Large intestine (tissue), 3 donors: ENCODE measurements around the gene NSL1. TPM values are rescaled to one million over a fixed set of nuclear protein-coding genes. Genes with fewer than 3 reads are reported as not detected.

ENCODE experiments used
- DNase-seq, 2 donors: peaks; one replicate each; pipeline versions ENCODE4 v3.0.0 to v3.0.0-alpha.2; 2013
- H3K27ac ChIP-seq: one replicate; pipeline ENCODE4 v1.5.1; 2013; ENCODE audit warnings: low read length
- H3K27me3 ChIP-seq: 2 replicates; pipeline ENCODE4 v1.6.1; 2013; ENCODE audit warnings: low read length; ENCODE audit not compliant: control insufficient read depth, insufficient read depth
- H3K36me3 ChIP-seq: 2 replicates; pipeline ENCODE4 v1.6.1; 2013; ENCODE audit warnings: low read length; ENCODE audit not compliant: control insufficient read depth, insufficient read depth
- H3K4me1 ChIP-seq: one replicate; pipeline ENCODE4 v1.6.1; 2013; ENCODE audit warnings: low read length; ENCODE audit not compliant: control insufficient read depth, insufficient read depth
- H3K4me3 ChIP-seq: one replicate; pipeline ENCODE4 v1.5.1; 2013; ENCODE audit warnings: low read length
- H3K9me3 ChIP-seq: one replicate; pipeline ENCODE4 v1.6.1; 2013; ENCODE audit warnings: mild to moderate bottlenecking, low read depth, low read length, moderate library complexity; ENCODE audit not compliant: control insufficient read depth
- WGBS: methylation state at CpG from one replicate; pipeline ENCODE4 v1.1.5; 2013; ENCODE audit warnings: low lambda C conversion rate; ENCODE audit not compliant: insufficient coverage; 5-methylcytosine and 5-hydroxymethylcytosine counted together
- polyA plus RNA-seq: library from polyadenylated mRNA; unstranded; fragments of 120-200 nt; gene quantifications from one replicate; pipeline ENCODE4 v1.2.1, GENCODE V29; 2013

The NSL1 gene
- polyA plus RNA-seq, 1 donor: 34.6 TPM

- H3K4me1 ChIP-seq: no peaks in the 10 kb centered on the region
- DNase-seq: no peak
Observed at GRCh38 chr1:212677136-212677535, 114.4 kb downstream of the NSL1 start.

More at GRCh38 chr1:212677136-212677535, 114.4 kb downstream of the NSL1 start:
- no peak overlapping the region for H3K4me3 ChIP-seq
- no peak overlapping the region for H3K27ac ChIP-seq
- 60% methylated on average over 2 of the region's 4 CpGs for WGBS
- H3K27me3 ChIP-seq: peaks cover 4% of the 10 kb centered on the region
- no peaks in the 10 kb centered on the region for H3K9me3 ChIP-seq
- no peaks in the 10 kb centered on the region for H3K36me3 ChIP-seq

Other genes starting within 250 kb of the NSL1 start
- gene ATF3, start 183.0 kb downstream of the NSL1 start, polyA plus RNA-seq: 71.1 TPM
- 3.0 TPM for gene BATF3, start 91.9 kb downstream of the NSL1 start, polyA plus RNA-seq
- 7.8 TPM for gene TATDN3, start 117 bp upstream of the NSL1 start, polyA plus RNA-seq
- gene SPATA45, start 55.9 kb upstream of the NSL1 start, polyA plus RNA-seq: 0.25 TPM
- 36.3 TPM for gene FLVCR1, start 66.5 kb upstream of the NSL1 start, polyA plus RNA-seq
- gene VASH2, start 158.8 kb upstream of the NSL1 start, polyA plus RNA-seq: 5.1 TPM
- 33.0 TPM for gene ANGEL2, start 224.1 kb upstream of the NSL1 start, polyA plus RNA-seq